Measurements from ENCODE around the gene DGLUCY.

The DGLUCY gene

DNA sequence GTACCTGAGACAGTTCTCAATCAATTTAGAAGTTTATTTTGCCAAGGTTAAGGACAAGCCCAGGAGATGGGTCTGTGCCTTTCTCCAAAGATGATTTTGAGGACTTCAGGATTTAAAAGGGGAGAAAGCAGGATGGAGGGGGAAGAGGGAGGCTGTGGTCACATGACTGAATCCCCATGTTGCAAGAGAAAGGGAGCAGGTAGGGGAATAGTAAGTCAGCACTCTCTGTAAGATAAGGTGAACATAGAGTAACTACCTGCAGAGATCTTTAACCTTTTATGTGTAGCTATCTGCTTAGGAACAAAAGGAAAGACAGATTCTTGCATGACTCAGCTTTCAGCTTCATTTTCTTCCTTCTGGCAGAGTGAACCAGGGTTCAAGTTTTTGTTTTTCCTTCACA is 25.9 kb downstream of the DGLUCY start:
- Mint-ChIP-seq H3K9me3 (no peaks in the 10 kb centered on the region), H3K4me1 (peaks cover 13% of the 10 kb centered on the region), H3K36me3 (ENCODE audit: low read depth) (peaks cover 18% of the 10 kb centered on the region), H3K27me3 (ENCODE audit: low read depth) (no peaks in the 10 kb centered on the region), H3K27ac (no peak overlapping the region), H3K4me3 (no peak overlapping the region)
- TF ChIP-seq, protein P1, sequence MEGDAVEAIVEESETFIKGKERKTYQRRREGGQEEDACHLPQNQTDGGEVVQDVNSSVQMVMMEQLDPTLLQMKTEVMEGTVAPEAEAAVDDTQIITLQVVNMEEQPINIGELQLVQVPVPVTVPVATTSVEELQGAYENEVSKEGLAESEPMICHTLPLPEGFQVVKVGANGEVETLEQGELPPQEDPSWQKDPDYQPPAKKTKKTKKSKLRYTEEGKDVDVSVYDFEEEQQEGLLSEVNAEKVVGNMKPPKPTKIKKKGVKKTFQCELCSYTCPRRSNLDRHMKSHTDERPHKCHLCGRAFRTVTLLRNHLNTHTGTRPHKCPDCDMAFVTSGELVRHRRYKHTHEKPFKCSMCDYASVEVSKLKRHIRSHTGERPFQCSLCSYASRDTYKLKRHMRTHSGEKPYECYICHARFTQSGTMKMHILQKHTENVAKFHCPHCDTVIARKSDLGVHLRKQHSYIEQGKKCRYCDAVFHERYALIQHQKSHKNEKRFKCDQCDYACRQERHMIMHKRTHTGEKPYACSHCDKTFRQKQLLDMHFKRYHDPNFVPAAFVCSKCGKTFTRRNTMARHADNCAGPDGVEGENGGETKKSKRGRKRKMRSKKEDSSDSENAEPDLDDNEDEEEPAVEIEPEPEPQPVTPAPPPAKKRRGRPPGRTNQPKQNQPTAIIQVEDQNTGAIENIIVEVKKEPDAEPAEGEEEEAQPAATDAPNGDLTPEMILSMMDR (IDR thresholded peaks at IDR 0.05; ENCODE audit: unreplicated experiment in 3 of 3): no peak

- Mint-ChIP-seq H3K4me1 (peaks cover 15% of the 10 kb centered on the region), H3K27me3 (ENCODE audit: low read depth) (no peaks in the 10 kb centered on the region), H3K9me3 (no peaks in the 10 kb centered on the region), H3K27ac (no peak overlapping the region), H3K4me3 (no peak overlapping the region), H3K36me3 (ENCODE audit: low read depth) (peaks cover 13% of the 10 kb centered on the region)
- TF ChIP-seq, protein P1 (IDR thresholded peaks at IDR 0.05; ENCODE audit: unreplicated experiment in 3 of 3): peak in 2 of 3 experiments; percentile 20 to 22
These were observed 26.8 kb downstream of the DGLUCY start for GRCh38 chr14:91140672-91141071.

DNA sequence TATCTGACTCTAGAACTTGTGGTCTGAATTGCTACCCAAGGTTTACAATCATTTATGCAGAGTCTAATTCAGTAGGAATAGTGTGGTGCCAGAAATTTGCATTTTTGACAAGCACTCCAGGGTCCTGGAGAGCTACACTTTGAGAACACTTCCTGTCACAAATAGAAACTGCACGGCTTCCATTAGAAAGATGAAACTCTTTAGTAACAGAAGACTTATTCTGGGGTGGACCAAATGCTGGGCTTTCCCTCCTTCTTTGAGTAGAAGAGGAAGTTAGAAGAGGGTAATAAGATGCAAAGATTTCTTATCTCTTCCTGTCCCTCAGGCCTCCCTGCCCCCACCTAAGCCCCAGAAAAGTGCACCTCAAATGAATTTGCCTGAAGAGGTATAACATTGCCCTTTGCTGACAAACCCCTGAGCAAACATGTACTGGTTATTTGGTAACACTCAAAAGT is 28.4 kb downstream of the DGLUCY start:
- H3K27ac Mint-ChIP-seq: no peak overlapping the region

GRCh38 chr14:91143862-91144261 is 30.0 kb downstream of the DGLUCY start:
- Mint-ChIP-seq H3K27me3 (ENCODE audit: low read depth) (no peaks in the 10 kb centered on the region), H3K36me3 (ENCODE audit: low read depth) (peaks cover 25% of the 10 kb centered on the region), H3K27ac (peak overlapping the region in 2 of 3 experiments; percentile 51 to 77), H3K4me1 (peaks cover 15% of the 10 kb centered on the region), H3K9me3 (no peaks in the 10 kb centered on the region), H3K4me3 (no peak overlapping the region)
- TF ChIP-seq, protein P1 (IDR thresholded peaks at IDR 0.05; ENCODE audit: unreplicated experiment in 3 of 3): no peak

More for the DNA sequence above, 28.4 kb downstream of the DGLUCY start:
- peaks cover 19% of the 10 kb centered on the region for H3K36me3 Mint-ChIP-seq (ENCODE audit: low read depth)
- TF ChIP-seq, protein P1 (IDR thresholded peaks at IDR 0.05; ENCODE audit: unreplicated experiment in 3 of 3): no peak
- H3K27me3 Mint-ChIP-seq (ENCODE audit: low read depth): no peaks in the 10 kb centered on the region
- H3K9me3 Mint-ChIP-seq: no peaks in the 10 kb centered on the region
- H3K4me3 Mint-ChIP-seq: no peak overlapping the region
- peaks cover 15% of the 10 kb centered on the region for H3K4me1 Mint-ChIP-seq

DNA sequence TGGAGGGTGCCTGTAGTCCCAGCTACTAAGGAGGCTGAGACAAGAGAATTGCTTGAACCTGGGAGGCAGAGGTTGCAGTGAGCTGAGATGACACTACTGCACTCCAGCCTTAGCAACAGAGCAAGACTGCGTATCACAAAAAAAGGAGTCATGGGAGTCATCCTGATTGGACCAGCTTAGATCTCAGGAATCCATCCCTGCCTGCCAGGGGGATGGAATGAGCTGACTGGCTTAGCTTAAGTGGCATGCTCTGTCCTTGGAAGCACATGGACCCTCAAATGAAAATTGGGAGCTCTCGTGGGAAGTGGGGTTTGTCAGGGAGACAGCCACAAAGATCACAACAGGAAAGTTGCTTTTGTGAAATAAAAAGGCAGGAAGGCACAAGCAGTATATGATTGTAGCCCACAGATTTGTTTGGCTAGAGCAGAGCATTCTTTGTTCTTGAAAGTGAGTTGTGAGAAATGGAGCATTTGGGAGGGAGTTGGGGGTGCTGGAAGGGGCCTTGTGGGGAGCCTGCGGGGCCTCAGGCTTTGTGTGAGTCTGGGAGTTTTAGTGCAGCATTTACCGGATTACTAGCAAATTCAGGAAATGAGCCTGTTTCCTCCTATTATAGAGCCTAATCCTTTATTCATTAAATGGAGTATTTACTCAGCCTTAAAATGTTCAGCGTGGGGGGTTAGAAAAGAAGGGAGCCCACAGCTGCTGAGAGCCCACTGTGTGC is 30.7 kb downstream of the DGLUCY start:
- Mint-ChIP-seq H3K4me3 (no peak overlapping the region), H3K36me3 (ENCODE audit: low read depth) (peaks cover 29% of the 10 kb centered on the region), H3K27ac (peak overlapping the region; percentile 12 to 88 (median 77)), H3K9me3 (no peaks in the 10 kb centered on the region), H3K27me3 (ENCODE audit: low read depth) (no peaks in the 10 kb centered on the region), H3K4me1 (peaks cover 20% of the 10 kb centered on the region)
- TF ChIP-seq, protein P1 (IDR thresholded peaks at IDR 0.05; ENCODE audit: unreplicated experiment in 3 of 3): no peak
